ENCODE results near the gene TEDC1. TPM values are rescaled to one million over a fixed set of nuclear protein-coding genes. Genes with fewer than 3 reads are reported as not detected.

Gene TEDC1
- polyA plus RNA-seq, 4 donors: 6.4 to 13.5 (median 6.9) TPM

DNA sequence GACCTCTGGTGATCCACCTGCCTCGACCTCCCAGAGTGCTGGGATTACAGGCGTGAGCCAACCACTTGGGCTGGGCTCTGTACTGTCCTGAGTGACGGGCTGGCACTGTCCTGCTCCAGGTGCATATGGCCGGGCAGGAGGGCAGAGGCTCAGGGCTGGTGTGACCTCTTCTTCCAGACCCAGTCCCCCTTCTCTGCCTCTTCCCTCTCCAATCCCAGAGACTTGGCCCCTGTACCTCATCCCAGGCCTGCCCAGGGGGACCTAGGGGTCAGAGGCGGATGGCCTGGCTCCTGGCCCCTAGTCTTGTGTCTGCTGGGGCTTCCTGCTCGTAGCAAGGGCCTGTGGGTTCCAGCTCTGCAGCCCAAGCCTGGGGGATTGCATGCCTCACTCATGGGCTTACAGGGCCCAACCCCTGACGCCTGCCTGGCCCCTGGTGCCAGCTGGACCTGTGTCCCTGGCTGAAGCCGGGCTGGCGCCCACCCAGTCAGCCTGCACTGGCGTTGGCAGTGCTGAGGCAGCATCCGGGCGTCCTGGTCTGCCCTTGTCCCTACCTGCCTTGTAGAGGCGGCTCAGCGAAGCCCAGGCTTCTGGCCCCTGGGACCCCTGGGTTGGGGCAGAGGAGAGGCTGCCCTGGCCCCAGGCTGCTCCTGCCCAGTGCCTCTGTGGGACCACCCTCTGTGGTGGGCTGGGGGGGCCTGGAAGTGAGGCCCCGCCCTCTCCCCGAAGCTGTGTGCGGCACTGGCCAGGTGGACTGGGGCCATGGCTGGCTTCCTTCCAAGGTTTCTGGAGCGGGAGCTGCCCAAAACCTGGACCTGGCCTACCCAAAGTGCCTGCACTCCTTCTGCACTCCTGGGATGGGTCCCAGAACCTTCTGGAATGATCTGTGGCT is 4.3 kb downstream of the TEDC1 start:
- no peak for DNase-seq (ENCODE audit: low read depth in 4 of 4, low spot score in 3 of 4)

GRCh38 chr14:105495990-105496830 is 5.2 kb downstream of the TEDC1 start:
- no peak for DNase-seq (ENCODE audit: low read depth in 4 of 4, low spot score in 3 of 4)

DNA sequence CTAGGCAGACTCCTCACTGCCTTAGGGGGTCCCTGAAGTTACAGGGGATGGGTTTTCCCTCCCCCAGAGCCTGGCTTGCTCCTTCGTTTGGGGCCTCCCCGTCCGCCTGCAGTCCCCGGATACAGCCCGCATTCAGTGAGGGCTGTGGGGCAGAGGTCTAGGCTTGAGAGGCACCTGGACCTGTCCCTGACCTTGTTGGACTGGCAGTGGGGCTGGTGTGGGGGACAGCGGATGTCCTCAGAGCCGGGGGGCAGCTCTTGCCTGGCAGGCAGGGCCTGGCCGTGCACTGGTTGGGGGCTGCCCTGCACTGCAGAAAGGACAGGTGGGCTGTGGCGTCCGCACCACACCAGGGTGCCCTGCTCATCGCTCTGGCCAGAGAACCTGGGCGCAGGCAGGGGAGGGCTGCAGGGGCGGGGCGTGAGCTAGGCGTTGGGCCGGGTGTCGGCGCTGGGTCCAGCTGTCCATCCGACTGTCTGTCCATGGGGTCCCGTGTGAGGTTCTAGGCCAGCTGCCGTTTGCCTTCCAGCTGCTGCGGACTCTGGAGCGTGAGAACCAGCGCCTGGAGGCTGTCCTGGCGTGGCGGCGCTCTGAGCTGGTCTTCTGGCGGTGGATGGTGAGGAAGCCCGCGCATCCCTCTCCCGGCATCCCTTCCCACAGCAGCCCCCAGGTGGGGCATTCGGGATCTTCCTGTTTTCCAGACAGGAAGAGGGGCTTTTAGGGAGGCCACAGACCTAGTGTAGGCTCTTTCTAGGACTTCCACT is 6.0 kb downstream of the TEDC1 start:
- no peak for DNase-seq (ENCODE audit: low read depth in 4 of 4, low spot score in 3 of 4)

DNA sequence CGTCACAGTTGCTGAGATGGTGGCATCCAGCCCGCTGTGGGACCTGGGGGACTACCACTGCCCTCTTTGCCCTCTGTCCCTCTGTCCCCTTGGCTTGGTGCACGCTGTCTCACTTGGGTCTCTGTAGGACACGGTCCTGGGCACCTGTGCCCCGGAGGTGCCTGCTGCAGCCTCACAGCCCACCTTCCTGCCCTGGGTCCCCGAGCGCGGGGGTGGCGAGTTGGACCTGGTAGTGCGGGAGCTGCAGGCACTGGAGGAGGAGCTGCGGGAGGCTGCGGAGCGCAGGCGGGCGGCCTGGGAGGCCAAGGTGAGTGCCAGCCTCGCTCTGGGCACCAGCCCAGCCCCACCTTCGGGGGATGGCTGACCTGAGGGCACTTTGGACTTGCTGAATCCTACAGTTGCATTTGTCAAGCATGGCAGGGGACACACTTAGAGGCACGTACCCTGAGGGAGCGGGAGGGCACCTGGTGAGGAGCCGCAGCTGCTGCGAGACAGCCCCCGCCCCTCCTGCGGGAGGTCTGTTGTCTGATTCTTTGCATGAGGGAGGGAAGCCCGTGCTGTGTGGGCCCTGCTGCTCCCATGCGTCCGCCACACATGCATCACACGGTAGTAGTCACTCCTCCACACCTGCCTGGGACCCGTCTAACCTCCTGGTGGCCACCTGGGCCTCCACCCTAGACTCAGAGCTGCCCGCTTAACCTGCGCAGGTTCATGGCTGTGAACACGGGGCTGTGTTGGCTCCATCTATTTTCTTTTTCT is 6.8 kb downstream of the TEDC1 start:
- no peak for DNase-seq (ENCODE audit: low read depth in 4 of 4, low spot score in 3 of 4)

- DNase-seq (ENCODE audit: low read depth in 4 of 4, low spot score in 3 of 4): no peak
These were observed 7.6 kb downstream of the TEDC1 start for GRCh38 chr14:105498430-105499255.

GRCh38 chr14:105499256-105500035 is 8.4 kb downstream of the TEDC1 start:
- no peak for DNase-seq (ENCODE audit: low read depth in 4 of 4, low spot score in 3 of 4)

- no peak for DNase-seq (ENCODE audit: low read depth in 4 of 4, low spot score in 3 of 4)
These were observed 9.1 kb downstream of the TEDC1 start for GRCh38 chr14:105500036-105500725.

DNA sequence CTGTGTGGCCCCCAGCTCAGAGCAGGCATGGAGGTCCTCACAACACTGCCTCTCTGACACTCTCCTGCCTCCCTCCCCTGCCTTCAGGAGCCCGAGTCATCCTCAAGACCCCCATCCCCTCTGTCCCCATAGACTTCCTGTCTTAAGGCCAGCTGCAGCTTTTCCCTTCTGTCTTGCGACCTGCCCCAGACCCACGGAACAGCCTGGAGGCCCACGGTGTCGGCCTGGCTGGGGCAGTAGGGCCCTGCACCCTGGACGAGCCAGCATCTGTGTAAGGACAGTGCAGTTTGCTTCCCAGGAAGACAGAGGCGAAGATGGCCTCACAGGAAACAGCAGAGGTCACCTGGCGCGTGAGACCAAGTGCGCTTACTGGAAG is 9.7 kb downstream of the TEDC1 start:
- DNase-seq (ENCODE audit: low read depth in 4 of 4, low spot score in 3 of 4): no peak

DNA sequence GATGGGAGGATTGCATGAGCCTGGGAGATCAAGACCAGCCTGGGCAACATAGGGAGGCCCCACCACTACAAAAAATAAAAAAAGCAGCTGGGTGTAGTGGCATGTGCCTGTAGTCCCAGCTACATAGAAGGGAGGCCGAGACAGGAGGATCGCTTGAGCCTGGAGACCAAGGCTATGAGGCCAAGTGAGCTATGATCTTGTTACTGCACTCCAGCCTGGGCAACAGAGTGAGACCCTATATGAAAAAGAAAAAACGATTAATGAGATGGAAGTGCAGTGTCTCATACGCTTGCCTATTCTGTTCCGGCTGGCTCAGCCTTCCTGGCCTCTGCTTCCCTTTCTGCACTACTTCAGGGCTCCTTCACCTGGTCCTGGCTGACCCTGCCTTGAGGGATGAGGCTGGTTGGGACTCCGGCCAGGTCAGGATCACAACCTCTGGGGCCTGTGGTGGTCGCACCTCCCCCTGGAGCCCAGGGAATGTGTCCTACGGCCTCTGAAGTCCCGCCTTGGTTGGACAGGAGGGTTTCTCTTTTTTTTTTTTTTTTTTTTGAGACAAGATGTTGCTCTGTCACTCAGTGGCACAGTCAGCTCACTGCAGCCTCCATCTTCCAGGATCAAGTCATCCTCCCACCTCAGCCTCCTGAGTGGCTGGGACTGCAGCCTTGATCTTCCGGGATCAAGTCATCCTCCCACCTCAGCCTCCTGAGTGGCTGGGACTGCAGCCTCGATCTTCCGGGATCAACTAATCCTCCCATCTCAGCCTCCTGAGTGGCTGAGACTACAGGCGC is 10.7 kb downstream of the TEDC1 start:
- DNase-seq (ENCODE audit: low read depth in 4 of 4, low spot score in 3 of 4): no peak

DNA sequence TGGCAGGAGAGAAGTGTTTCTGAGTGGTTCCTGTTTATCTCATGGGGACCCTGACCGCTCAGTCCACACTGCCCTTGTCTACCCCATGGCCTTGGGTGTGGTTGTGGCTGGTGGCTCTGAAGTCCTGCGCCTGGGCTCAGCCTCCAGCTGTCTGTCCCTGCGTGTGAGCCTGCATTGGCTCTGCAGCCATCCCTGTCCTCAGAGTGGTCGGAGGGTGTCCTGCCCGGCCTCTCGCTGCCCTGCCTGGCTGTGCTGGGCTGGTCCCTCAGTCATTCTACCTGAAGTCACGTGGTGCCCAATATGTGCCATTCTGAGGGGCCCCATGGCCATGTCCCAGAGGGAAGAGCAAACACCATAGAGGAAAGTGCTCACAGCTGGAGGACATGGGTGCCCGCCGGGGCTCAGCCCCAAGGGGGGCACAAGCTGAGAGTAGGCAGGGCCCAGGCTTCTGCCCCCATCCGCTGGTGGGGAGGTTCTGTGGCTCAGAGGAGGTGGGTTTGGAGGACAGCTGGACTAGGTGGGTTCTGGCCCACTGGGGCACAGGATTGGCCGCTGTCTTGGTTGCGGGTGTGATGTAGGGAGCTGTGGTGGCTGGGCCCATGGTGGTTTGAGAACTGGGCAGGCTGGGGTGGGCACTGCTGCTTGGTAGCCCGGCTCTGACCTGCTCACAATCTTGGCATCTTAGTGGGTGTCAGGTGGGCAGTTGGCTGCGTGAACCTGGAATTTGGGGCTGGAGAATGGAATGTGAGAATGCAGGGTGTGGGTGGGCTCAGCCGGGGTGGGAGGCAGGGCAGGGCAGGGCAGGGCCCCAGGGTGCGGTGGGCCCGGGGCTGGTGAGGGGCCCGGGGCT is 11.6 kb downstream of the TEDC1 start:
- DNase-seq (ENCODE audit: low read depth in 4 of 4, low spot score in 3 of 4): no peak

- DNase-seq (ENCODE audit: low read depth in 4 of 4, low spot score in 3 of 4): no peak
These were observed 12.2 kb downstream of the TEDC1 start for GRCh38 chr14:105503296-105503640.

DNA sequence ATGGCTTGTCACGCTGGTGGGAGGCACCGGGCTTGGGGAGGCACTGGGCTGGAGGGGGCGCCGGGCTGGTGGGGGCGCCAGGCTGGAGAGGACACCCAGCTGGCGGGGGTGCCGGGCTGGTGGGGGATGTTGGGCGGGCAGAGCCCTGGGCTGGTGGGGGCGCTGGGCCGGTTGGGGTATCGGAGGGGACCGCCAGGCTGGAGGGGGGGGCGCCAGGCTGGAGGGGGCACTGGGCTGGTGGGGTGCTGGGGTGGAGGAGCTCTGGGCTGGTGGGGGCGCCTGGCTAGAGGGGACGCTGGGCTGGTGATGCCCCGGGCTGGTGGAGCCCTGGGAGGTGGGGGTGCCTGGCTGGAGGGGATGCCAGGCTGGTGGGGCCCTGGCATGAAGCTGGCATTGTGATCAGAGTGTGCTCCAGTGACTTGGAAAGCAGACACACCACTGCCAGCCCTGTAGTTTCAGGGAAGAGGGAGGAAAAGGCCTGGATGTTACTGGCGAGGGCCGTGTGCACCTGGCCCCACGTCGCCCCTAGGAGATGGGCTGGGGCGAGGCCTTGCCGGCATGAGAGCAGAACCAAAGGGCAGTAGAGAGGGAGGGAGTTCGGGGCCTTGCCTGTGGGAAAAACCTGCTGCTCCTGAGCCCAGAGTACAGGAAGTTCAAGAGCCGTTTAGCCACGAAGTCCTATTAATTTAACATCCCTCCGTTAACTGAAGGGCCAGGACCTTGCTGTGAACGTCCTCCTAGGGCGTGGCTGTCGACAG is 13.1 kb downstream of the TEDC1 start:
- no peak for DNase-seq (ENCODE audit: low read depth in 4 of 4, low spot score in 3 of 4)

GRCh38 chr14:105505101-105505500 is 14.1 kb downstream of the TEDC1 start:
- no peak for DNase-seq (ENCODE audit: low read depth in 4 of 4, low spot score in 3 of 4)

DNA sequence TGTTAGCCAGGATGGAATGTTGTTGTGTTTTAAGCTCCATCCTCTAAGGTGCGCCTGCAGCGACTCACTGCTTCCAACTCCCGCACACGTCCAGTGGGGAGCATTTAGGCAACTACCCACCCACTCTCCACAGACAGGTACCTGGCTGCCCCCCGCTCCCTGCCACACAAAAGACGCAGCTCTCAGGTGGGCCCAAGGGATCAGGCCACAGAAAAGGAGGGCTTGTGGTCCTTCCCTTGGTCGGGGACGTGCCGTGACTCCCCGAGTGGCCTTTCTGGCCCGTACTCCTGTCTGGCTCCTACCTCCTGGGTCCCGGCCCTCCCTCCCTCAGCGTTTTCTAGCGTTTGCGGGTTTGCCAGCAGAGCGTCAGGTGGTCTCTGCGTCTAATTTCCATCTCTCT is 16.2 kb downstream of the TEDC1 start:
- DNase-seq (ENCODE audit: low read depth in 4 of 4, low spot score in 3 of 4): no peak

- no peak for DNase-seq (ENCODE audit: low read depth in 4 of 4, low spot score in 3 of 4)
These were observed 17.0 kb downstream of the TEDC1 start for GRCh38 chr14:105508069-105508468.

GRCh38 chr14:105508601-105509000 is 17.6 kb downstream of the TEDC1 start:
- no peak for DNase-seq (ENCODE audit: low read depth in 4 of 4, low spot score in 3 of 4)
